ENCODE measurements around the gene MAD1L1.

MAD1L1 gene

DNA sequence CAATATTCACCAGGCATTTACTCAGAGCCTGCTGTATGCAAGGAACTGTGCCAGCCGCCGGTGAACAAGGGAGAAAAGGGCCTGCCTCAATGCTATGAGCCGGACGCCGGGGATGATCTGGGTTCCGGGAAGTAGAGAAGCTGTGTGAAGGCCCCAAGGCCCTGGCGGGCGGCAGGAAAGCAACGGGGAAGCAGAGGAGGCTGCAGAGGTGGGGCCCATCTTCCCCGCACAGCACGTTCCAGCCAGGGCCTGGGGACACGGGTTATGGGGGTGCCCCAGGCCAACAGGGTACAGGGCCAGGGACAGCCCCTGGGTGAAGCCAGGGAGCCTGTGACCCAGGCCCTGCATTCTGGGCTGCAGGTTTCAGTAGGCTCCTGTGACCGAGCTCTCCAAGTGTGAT lies 179.3 kb downstream of the MAD1L1 start:
- no peak for DNase-seq

GRCh38 chr7:2052657-2053048 lies 180.1 kb downstream of the MAD1L1 start:
- no peak for DNase-seq

- DNase-seq: no peak
Observed at GRCh38 chr7:2051707-2052656, 180.8 kb downstream of the MAD1L1 start.

GRCh38 chr7:2050511-2050866 lies 182.3 kb downstream of the MAD1L1 start:
- no peak for DNase-seq

- DNase-seq: no peak
Observed at GRCh38 chr7:2049782-2050510, 182.8 kb downstream of the MAD1L1 start.

GRCh38 chr7:2049111-2049781 lies 183.5 kb downstream of the MAD1L1 start:
- no peak for DNase-seq

DNA sequence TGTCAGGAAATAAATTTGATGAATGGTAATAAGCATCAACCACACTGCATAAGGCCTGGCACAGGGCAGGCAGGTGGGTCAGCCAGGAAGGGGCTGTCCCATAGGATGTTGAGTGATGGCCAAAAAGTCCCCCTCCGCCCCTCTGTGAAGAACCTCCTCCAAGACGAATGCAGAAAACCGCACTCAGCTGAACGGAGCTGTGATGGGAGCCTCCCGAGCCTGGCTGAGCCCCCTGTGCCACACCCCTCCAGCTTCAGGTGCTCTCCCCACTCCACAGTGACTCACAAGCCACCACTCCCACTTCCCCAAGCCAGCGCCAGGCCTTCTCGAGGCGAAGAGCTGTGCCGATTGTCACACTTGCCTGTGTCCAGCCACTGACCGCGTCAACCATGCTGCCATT lies 184.2 kb downstream of the MAD1L1 start:
- DNase-seq: no peak

DNA sequence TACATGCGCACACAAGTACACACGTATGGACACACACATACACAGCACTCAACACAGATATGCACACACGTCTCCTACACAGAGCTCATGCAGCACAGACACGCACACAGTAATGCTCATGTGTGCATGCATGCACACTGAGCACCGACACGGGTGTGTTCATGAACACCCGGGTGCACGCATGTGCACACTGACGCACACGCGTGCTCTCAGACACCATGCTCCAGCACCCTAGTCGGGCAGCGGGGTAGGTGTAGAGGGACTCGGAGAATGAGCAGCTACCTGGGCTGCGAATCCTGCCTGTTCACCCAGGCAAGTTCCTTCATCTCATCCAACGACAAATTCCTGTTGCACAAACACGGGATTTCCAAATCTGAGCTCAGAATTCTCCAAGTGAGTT lies 184.7 kb downstream of the MAD1L1 start:
- no peak for DNase-seq

DNA sequence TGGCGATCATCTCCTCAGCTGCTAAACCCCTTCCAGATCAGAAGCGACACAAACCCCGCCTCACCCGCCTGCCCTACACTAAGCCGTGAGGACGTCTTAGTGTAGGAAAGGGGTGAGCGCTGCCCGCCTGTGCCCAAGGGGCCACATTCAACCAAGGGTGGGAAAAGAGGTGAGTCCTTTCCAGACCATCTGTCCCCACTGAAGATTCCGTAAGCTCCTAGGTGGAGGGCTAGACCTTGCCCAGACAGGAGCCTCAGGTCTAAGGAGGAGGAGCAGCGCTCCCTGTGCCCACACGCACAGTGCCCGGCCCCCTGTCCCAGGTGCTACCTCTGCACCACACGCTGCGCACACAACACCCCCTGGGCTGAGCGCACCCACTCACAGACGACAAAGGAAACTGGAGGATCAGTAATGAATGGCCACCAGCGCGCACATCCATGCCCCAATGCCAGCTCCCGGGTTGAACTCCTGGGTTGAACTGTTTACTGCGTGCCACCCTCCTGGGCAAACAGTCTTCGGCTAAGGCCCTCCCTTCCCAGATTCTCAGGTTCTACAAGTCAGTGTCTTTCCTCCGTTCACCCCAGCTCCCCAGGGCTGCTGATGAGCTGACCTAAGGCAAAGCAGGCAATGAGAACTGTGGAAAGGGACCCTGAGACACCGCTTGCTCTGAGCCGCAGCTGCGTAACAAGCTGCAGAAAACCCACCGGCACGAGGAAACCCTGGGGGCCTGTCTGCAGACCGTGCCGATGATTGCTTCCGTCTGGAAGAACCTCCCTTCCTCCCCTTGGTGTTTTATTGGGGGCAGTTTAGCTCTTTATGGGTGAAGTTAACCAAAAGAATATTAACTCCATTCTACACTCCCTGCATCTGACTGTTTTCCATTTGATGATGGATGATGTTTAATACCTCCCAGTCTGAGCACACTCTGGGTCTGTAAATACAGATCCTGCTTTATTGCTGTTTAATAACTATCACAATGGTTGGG lies 185.9 kb downstream of the MAD1L1 start:
- no peak for DNase-seq

DNA sequence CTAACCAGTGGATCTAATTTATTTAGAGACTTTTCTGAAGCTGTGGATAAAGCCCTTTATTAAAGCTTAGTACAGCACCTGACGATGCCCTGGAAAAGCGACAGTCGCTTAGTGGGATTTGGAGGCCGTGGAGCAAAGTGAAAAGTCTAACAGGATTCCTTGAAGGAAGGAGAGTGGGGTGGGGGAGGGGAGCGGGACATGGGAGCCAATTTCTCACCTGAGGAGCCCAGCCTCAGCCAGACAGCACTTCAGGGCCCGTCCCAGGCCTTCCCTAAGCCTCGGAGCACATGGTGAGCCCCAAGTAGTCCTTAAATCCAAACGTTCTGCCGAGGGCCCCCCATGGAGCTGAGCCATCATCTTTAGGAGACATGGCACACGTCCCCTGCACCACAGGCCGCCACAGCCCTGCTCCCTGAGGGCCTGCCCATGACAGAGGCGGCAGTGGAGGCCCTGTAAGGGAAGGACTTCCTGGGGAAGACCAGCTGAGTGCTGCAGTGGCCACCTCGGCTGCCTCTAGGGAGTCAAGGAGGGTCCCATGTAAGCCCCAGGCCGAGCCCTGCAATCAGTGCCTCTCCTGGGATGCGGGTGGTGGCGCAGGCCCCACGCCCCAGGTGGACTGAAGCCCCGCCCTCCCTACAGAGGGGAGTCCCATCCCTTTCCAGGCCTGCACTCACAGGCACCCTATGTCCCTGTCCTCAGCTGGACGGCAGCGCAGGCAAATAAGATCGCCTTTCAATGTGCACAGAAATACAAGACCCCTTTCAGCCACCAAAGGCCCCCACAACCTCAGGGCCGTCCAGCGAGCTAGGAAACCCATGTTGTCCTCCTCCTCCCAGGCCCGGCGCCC lies 187.0 kb downstream of the MAD1L1 start:
- no peak for DNase-seq

GRCh38 chr7:2044883-2045471 lies 187.8 kb downstream of the MAD1L1 start:
- no peak for DNase-seq

- no peak for DNase-seq
Observed at GRCh38 chr7:2044311-2044882, 188.3 kb downstream of the MAD1L1 start.

DNA sequence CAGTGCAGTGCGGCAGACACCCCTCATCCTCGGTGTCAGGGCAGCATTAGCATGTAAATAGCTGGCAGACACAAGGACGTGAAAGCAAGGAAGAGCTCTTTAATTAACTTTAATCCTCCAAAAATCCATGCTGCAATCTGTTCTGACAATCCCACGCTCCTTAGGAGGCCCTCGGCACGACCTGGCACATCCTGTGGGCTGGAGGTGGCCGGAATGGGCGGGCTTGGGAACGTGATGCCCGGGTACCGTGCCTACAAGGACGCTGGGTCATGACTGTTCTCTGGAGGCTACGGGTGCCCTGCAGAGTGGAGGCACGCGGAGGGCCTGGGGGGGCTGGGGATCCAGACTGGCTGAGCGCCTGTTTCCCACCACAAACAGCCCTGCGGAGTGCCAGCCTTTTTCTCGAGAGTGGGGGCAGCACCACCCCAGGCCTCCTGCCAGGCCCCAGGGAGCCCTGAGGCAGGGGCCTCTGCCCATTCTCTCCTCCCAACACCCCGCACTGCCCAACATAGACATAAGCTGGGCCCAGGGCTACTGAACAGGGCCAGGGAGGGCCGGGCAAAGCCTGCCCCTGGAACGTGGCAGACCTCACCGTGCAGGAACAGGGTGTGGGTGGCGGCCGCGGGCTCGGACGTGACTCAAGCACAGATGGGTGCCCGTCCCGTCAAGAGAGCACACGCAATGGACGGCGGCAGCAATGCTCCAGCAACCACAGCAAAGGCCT lies 189.3 kb downstream of the MAD1L1 start:
- no peak for DNase-seq

GRCh38 chr7:2042650-2043049 lies 190.1 kb downstream of the MAD1L1 start:
- DNase-seq: no peak

GRCh38 chr7:2041496-2042367 lies 191.0 kb downstream of the MAD1L1 start:
- DNase-seq: no peak

- no peak for DNase-seq
Observed at GRCh38 chr7:2040893-2041270, 191.9 kb downstream of the MAD1L1 start.

- DNase-seq: no peak
Observed at GRCh38 chr7:2040201-2040892, 192.4 kb downstream of the MAD1L1 start.

Data from NCI-H774 (cell line).